ENCODE results near the gene TRPT1.

The TRPT1 gene

DNA sequence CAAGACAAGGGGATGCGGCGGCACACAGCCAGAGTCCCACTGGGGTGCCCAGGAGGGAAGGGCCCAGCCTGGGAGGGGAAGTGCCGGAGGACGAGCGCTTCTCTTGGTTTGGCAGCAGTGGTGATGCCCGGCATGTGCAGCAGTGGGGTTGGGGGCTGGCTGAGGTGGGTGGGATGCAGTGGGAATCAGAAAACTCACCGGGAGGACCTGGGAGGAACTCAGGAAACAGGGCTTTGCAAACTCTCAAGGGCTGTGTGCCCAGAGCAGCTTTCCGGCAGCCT lies 16.5 kb downstream of the TRPT1 start:
- Histone ChIP-seq H3K4me3 (replicated peaks; ENCODE audit: insufficient read depth, low read length) (no peak overlapping the region), H3K27me3 (ENCODE audit: insufficient read depth, poor library complexity, severe bottlenecking) (no peaks in the 10 kb centered on the region), H3K27ac (replicated peaks) (no peak overlapping the region)
- no peak for DNase-seq (ENCODE audit: low read depth in 1 of 2, low spot score in 1 of 2)
- TF ChIP-seq REST (IDR thresholded peaks at IDR 0.05; ENCODE audit: insufficient replicate concordance, low read depth): no peak
- no peak for TF ChIP-seq GABPA (IDR thresholded peaks at IDR 0.05; ENCODE audit: low read depth)
- no peak for TF ChIP-seq SPI1 (IDR thresholded peaks at IDR 0.05; ENCODE audit: borderline replicate concordance, low read depth)
- no peak for TF ChIP-seq POLR2AphosphoS5 (IDR thresholded peaks at IDR 0.05; ENCODE audit: low read depth)
- TF ChIP-seq, protein P1, sequence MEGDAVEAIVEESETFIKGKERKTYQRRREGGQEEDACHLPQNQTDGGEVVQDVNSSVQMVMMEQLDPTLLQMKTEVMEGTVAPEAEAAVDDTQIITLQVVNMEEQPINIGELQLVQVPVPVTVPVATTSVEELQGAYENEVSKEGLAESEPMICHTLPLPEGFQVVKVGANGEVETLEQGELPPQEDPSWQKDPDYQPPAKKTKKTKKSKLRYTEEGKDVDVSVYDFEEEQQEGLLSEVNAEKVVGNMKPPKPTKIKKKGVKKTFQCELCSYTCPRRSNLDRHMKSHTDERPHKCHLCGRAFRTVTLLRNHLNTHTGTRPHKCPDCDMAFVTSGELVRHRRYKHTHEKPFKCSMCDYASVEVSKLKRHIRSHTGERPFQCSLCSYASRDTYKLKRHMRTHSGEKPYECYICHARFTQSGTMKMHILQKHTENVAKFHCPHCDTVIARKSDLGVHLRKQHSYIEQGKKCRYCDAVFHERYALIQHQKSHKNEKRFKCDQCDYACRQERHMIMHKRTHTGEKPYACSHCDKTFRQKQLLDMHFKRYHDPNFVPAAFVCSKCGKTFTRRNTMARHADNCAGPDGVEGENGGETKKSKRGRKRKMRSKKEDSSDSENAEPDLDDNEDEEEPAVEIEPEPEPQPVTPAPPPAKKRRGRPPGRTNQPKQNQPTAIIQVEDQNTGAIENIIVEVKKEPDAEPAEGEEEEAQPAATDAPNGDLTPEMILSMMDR (IDR thresholded peaks at IDR 0.05; ENCODE audit: insufficient read depth, low read length): no peak

GRCh38 chr11:64208796-64209562 lies 17.0 kb downstream of the TRPT1 start:
- Histone ChIP-seq H3K4me3 (replicated peaks; ENCODE audit: insufficient read depth, low read length) (no peak overlapping the region), H3K27me3 (ENCODE audit: insufficient read depth, poor library complexity, severe bottlenecking) (no peaks in the 10 kb centered on the region), H3K27ac (replicated peaks) (peak overlapping the region; percentile 89)
- no peak for DNase-seq (ENCODE audit: low read depth in 1 of 2, low spot score in 1 of 2)
- no peak for TF ChIP-seq SPI1 (IDR thresholded peaks at IDR 0.05; ENCODE audit: borderline replicate concordance, low read depth)

- TF ChIP-seq, protein P1 (IDR thresholded peaks at IDR 0.05; ENCODE audit: insufficient read depth, low read length): no peak
- TF ChIP-seq POLR2AphosphoS5 (IDR thresholded peaks at IDR 0.05; ENCODE audit: low read depth): no peak; the same call in 1 of the 2 replicates
- TF ChIP-seq GABPA (IDR thresholded peaks at IDR 0.05; ENCODE audit: low read depth): no peak
- no peak for TF ChIP-seq SPI1 (IDR thresholded peaks at IDR 0.05; ENCODE audit: borderline replicate concordance, low read depth)
- TF ChIP-seq REST (IDR thresholded peaks at IDR 0.05; ENCODE audit: insufficient replicate concordance, low read depth): no peak
- DNase-seq (ENCODE audit: low read depth in 1 of 2, low spot score in 1 of 2): no peak
- Histone ChIP-seq H3K4me3 (replicated peaks; ENCODE audit: insufficient read depth, low read length) (peak overlapping the region; percentile 87), H3K27me3 (ENCODE audit: insufficient read depth, poor library complexity, severe bottlenecking) (no peaks in the 10 kb centered on the region), H3K27ac (replicated peaks) (peak overlapping the region; percentile 89)
Measured at GRCh38 chr11:64208086-64208795, 17.7 kb downstream of the TRPT1 start.

DNA sequence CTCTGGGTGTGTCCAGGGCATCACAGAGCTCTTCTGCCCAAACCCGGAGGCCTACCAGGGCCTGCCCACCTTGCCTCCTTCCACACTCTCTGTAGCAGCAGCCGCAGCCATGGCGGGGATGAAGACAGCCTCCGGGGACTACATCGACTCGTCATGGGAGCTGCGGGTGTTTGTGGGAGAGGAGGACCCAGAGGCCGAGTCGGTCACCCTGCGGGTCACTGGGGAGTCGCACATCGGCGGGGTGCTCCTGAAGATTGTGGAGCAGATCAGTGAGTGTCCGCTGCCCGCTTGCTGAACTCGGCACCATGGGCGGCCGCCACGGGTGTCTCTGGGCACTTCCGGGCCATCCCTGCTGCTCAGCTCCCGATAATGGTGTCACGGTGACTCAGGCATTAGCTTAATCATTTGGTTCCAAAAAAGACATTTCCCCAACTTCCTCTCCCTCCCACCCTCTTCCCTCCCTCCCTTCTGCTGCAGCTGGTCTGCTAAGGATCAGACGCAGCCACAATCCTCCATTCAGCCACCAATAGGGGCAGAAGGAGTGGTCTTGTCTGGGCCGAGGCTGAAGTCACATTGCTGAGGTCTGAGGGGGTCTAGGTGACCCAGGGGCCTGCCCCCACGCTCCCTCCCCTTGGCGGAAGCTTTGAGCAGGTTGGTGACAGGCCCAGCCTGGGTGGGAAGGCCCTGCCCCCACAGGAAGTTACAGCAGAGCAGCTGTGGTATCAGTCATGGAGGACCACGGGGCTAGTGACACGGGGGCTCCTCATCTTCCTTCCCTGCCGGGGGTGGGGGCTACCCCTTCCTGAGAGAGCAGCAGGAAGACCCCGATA lies 18.5 kb downstream of the TRPT1 start:
- no peaks in the 10 kb centered on the region for H3K27me3 ChIP-seq (ENCODE audit: insufficient read depth, poor library complexity, severe bottlenecking)
- H3K4me3 ChIP-seq (replicated peaks; ENCODE audit: insufficient read depth, low read length): peak overlapping the region; percentile 87
- H3K27ac ChIP-seq (replicated peaks): peak overlapping the region; percentile 89
- DNase-seq (ENCODE audit: low read depth in 1 of 2, low spot score in 1 of 2): peak; percentile 85 to 90
- TF ChIP-seq GABPA (IDR thresholded peaks at IDR 0.05; ENCODE audit: low read depth): peak; percentile 56
- no peak for TF ChIP-seq REST (IDR thresholded peaks at IDR 0.05; ENCODE audit: insufficient replicate concordance, low read depth)
- peak; percentile 85 for TF ChIP-seq SPI1 (IDR thresholded peaks at IDR 0.05; ENCODE audit: borderline replicate concordance, low read depth)
- no peak; the same call in none of the 2 replicates for TF ChIP-seq POLR2AphosphoS5 (IDR thresholded peaks at IDR 0.05; ENCODE audit: low read depth)
- TF ChIP-seq, protein P1 (IDR thresholded peaks at IDR 0.05; ENCODE audit: insufficient read depth, low read length): no peak

Data from HL-60 (cell line).